Skin of body (tissue), 2 donors: Measurements from ENCODE around the gene CD209. TPM values are rescaled to one million over a fixed set of nuclear protein-coding genes. Genes with fewer than 3 reads are reported as not detected.

ENCODE experiments used
- DNase-seq: peaks from one replicate; lab custom pipeline; 2025; lab: John Stamatoyannopoulos, UW
- total RNA-seq: library from RNA; depleted of rRNA; stranded (reverse); fragments of >200 nt; gene quantifications from one replicate; pipeline ENCODE4 v1.2.3, GENCODE V29; 2014

CD209 gene
- total RNA-seq, 1 donor from 2014 or later: 5.8 TPM

- no peak for DNase-seq
These were observed 8.1 kb downstream of the CD209 start for GRCh38 chr19:7739211-7739755.

- no peak for DNase-seq
These were observed 9.3 kb downstream of the CD209 start for GRCh38 chr19:7738023-7738422.

GRCh38 chr19:7737215-7737614 is 10.1 kb downstream of the CD209 start:
- no peak for DNase-seq

DNA sequence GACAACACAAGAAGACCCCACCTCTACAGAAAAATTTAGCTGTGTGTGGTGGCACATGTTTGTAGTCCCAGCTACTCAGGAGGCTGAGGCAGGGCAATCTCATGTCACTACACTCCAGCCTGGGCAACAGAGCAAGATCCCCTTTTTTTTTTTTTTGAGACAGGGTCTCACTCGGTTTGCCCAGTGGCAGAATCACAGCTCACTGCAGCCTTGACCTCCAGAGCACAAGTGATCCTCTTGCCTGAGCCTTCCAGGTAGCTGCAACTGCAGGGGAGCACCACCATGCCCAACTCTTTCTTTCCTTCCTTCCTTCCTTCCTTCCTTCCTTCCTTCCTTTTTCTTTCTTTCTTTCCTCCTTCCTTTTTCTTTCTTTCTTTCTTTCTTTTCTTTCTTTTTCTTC is 11.2 kb downstream of the CD209 start:
- DNase-seq: no peak

- peak; percentile 52 for DNase-seq
These were observed 12.8 kb downstream of the CD209 start for GRCh38 chr19:7734220-7735203.

DNA sequence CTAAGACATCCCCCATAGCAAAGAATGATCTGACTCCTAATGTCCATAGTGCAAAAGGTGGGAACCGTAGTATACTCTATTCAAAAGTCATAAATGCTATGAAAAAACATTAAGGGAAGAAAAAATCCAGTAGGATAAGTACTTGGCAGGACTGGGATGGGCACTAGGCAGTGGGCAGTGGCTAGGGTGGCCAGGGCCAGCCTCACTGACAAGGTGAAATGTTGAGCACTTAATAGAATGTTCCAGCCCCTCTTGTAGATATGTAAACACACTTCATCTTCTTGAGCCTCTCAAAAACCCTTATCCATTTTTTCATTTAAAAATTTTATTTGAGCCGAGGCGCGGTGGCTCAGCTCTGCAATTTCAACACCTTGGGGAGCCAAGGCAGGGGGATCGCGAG is 14.0 kb downstream of the CD209 start:
- DNase-seq: no peak

DNA sequence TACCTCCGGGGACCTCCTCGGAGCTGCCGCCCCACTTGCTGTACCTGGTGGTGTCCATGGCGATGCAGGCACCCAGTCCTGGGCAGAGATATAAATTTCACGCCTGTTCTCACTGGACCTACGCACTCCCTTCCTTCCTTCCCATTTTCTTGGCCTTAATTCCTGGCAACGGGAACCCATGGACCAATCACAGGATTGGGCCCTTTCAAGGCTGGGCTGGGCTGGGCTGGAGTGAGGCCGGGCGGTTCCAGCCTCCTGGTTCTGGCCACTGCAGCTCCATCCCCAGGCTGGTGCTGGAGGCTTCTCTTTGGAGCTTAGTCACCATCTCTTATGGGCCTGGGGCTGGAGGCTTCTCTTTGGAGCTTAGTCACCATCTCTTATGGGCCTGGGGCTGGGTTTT is 15.3 kb downstream of the CD209 start, which contains the start of gene CLEC4G:
TSS of gene CLEC4G (minus strand) at position 66 of the 400 bp plus-strand sequence. CDS start at position 58, 8 bp downstream.
- no peak for DNase-seq

- DNase-seq: no peak
These were observed 15.7 kb downstream of the CD209 start for GRCh38 chr19:7731615-7732014.

DNA sequence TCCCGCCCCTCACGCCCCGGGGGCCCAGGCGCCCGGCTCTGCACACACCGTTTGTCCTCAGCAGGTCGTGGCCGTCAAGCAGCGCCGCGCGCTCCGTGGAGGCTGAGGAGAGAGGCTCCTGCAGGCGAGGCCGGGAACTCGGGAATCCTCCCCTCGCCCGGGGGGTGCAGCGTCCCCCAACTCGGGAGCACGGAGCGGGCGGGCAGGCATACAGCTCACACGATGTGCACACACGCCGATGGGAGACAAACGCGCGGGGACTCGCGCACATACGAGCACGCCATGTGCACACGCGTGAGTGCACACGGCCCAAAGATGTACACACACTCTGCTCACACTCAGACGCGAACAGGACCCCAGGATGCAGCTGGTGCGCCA is 16.1 kb downstream of the CD209 start:
- DNase-seq: no peak

GRCh38 chr19:7730286-7731217 is 16.8 kb downstream of the CD209 start:
- no peak for DNase-seq

DNA sequence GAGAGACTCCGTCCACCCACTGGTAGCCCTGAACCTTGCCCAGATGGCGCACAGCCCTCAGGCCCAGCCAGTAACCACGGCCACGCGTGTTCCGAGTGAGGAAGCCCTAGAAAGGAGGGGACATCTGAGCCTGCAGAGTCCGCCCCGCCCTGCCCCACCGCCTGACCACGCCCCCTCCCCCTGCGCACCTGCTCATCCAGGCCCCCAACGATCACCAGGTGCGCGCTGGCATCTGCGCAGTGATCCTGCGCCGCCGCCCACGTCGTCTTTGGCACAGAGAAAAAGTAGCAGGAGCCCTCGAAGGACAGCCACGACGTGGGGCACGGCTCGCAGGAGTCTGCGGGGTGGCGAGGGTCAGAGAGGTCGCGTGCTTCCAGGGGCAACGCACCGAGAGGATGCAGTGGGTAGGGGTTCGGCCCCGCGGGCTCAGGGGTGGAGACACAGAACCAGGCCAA is 17.5 kb downstream of the CD209 start:
- DNase-seq: no peak

- DNase-seq: no peak
These were observed 18.1 kb downstream of the CD209 start for GRCh38 chr19:7729211-7729610.

DNA sequence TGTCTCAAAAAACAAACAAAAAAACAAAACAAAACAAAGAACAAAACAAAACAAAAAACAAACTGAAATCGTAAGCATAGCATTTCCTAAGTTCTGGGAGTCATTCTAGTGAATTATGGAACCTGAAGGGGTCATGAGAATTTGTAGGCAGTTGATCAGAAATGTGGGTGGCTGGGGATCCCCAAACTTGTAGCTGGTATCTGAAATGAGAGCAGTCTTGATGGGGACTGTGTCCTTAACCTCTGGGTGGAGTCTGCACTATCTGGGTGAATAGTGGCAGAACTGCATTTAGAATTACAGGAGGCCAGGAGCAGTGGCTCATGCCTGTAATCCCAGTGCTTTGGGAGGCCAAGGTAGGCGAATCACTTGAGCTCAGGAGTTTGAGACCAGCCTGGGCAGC is 21.5 kb downstream of the CD209 start:
- DNase-seq: no peak

GRCh38 chr19:7722231-7722651 is 25.1 kb downstream of the CD209 start:
- DNase-seq: no peak

DNA sequence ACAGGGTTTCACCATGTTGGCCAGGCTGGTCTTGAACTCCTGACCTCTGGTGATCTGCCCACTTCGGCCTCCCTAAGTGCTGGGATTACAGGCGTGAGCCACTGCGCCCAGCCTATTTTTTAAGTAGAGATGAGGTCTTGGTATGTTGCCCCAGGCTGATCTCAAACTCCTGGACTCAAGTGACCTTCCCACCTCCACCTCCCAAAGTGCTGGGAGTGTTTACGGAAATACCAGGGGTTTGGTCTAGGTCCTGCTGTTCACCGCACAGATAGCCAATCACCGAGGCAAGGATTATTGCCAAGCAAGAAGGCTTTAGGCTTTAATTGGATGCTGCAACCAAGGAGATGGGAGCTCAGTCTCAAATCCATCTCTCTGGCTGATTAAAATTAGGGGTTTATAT is 27.0 kb downstream of the CD209 start:
- no peak for DNase-seq

GRCh38 chr19:7718668-7719067 is 28.7 kb downstream of the CD209 start:
- DNase-seq: no peak

DNA sequence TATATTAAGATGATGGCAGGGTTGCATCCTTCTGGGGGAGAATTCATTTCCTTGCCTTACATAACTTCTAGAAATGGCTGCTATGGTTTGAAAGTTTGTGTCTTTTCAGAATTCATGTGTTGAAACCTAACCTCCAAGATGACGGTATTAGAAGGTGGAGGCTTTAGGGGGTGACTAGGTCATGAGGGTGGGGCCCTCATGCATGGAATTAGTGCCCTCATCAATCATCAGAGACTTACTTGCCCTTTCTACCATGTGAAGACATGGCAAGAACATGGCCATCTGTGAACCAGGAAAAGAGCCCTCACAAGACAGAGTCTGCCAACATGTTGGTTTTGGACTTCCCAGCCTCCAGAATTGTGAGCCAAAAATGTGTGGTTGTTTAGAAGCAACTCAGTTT is 30.6 kb downstream of the CD209 start:
- no peak for DNase-seq

- no peak for DNase-seq
These were observed 31.7 kb downstream of the CD209 start for GRCh38 chr19:7715671-7716070.

DNA sequence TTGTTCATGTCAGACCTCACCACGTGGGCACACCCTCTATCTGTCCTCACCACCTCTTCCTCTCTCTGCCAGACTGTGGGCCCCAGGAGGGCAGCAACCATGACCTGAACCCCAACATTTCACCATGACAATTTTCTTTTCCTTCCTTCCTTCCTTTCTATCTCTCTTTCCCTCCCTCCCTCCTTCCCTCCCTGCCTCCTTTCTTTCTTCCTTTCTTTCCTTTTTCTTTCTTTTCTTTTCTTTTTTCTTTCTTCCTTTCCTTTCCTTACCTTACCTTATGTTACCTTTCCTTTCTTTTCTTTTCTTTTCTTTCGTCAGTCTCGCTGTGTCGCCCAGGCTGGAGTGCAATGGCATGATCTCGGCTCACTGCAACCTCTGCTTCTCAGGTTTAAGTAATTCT is 36.7 kb downstream of the CD209 start:
- no peak for DNase-seq

- DNase-seq: no peak
These were observed 37.3 kb downstream of the CD209 start for GRCh38 chr19:7709932-7710460.

DNA sequence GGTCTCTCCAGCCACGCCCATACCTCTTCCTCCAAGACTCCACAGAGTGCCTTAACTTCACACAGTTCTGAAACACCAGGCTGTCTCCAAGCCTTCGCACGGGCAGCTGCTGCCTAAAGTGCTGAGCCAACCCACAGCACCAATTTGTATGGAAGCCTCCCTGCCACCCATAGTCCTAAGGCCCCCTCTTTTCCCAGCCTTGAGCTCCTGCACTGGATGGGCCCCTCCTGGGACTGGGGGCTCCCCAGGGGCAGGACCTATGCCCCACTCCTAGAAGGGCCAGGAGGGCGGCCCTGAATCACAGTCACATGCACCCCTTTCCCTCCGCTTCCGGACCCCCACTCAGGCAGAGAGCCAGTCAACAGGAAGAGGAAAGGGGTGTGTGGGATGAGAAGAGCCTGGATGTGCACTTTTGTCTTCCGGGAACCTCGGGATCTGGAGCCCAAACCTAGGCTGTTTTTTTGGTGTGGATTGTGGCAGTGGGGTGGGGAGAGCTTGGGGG is 40.3 kb downstream of the CD209 start:
- no peak for DNase-seq
